Stimulated activated CD4-positive, alpha-beta T cell treated with anti-CD3 and anti-CD28 coated beads, Interleukin-1b, Interleukin-23, amount 100 ng/mL, for 48 hours (primary cell): ENCODE data around the gene SHFL.

ENCODE experiments used
- DNase-seq: peaks from one replicate; pipeline ENCODE4 v3.0.0-alpha.2; 2020

SHFL gene

GRCh38 chr19:10088949-10089554, 2.9 kb downstream of the SHFL start:
- no peak for DNase-seq

- no peak for DNase-seq
Observed at GRCh38 chr19:10089801-10090375, 3.8 kb downstream of the SHFL start.

GRCh38 chr19:10091370-10091687, 5.2 kb downstream of the SHFL start:
- no peak for DNase-seq

- no peak for DNase-seq
Observed at GRCh38 chr19:10091895-10092641, 6.0 kb downstream of the SHFL start.

- no peak for DNase-seq
Observed at GRCh38 chr19:10092648-10093294, 6.7 kb downstream of the SHFL start.

- no peak for DNase-seq
Observed at GRCh38 chr19:10093295-10094186, 7.4 kb downstream of the SHFL start.

- DNase-seq = no peak
Observed at GRCh38 chr19:10095622-10095947, 9.5 kb downstream of the SHFL start.

GRCh38 chr19:10095948-10096614, 10.0 kb downstream of the SHFL start:
- peak; percentile 90 for DNase-seq

GRCh38 chr19:10096615-10096963, 10.5 kb downstream of the SHFL start:
- DNase-seq = no peak

GRCh38 chr19:10100163-10100785, 14.2 kb downstream of the SHFL start:
- DNase-seq = no peak

GRCh38 chr19:10102787-10103236, 16.7 kb downstream of the SHFL start:
- no peak for DNase-seq

- DNase-seq = no peak
Observed at GRCh38 chr19:10104130-10104513, 18.0 kb downstream of the SHFL start.

- peak; percentile 85 for DNase-seq
Observed at GRCh38 chr19:10104665-10105508, 18.8 kb downstream of the SHFL start.

- peak; percentile 91 for DNase-seq
Observed at GRCh38 chr19:10105509-10106099, 19.5 kb downstream of the SHFL start.

- DNase-seq = peak; percentile 99
Observed at GRCh38 chr19:10106100-10106936, 20.2 kb downstream of the SHFL start, which contains the start of gene PPAN. TSS of gene PPAN (plus strand) at chr19:10106362. CDS start at chr19:10106395, 33 bp downstream.

- DNase-seq = no peak
Observed at GRCh38 chr19:10107254-10107653, 21.1 kb downstream of the SHFL start.

- no peak for DNase-seq
Observed at GRCh38 chr19:10107817-10108367, 21.8 kb downstream of the SHFL start.

GRCh38 chr19:10109528-10109927, 23.4 kb downstream of the SHFL start:
- no peak for DNase-seq
